ENCODE results near the gene ART4. TPM values are rescaled to one million over a fixed set of nuclear protein-coding genes. Genes with fewer than 3 reads are reported as not detected.

Gene ART4
- total RNA-seq, 1 donor from 2014 or later = not detected

DNA sequence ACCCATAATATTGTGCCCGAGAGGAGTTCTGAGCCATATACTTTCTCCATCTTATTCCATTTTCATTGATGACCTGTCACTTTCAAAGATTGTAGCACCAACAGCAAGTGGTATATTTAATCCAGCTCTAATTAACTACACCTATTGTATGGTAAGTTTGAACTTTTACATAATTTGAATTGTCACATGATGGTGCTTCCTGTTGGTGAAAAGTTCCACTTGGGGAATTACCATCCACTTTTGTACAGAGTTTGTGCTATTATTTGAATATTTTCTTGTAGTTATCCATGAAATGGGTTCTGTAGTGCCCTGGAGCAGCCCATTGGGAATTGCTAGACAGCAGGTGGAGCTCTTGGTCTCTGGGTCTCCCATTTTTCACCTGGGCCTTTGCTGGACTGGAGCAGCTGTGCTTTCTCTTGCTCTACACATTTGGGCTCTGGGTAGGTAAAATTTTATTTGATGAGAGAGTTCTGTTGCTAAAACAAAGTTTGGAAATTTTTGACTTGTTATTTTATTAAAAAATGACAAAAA lies 32.3 kb downstream of the ART4 start:
- Mint-ChIP-seq H3K36me3 (no peaks in the 10 kb centered on the region), H3K27me3 (ENCODE audit: insufficient read depth, low read depth) (no peaks in the 10 kb centered on the region), H3K9me3 (no peaks in the 10 kb centered on the region), H3K4me1 (no peaks in the 10 kb centered on the region), H3K27ac (no peak overlapping the region), H3K4me3 (no peak overlapping the region)
- H3F3A ChIP-seq (ENCODE audit: low read depth) = no peaks in the 10 kb centered on the region
- no peak overlapping the region for H3K9ac ChIP-seq
- no peak overlapping the region for H3K4me2 ChIP-seq
- H4K20me1 ChIP-seq (ENCODE audit: low read depth) = no peaks in the 10 kb centered on the region
- no peaks in the 10 kb centered on the region for H3K36me3 ChIP-seq
- TF ChIP-seq EZH2 (IDR thresholded peaks at IDR 0.05) = no peak
- TF ChIP-seq, protein P1, sequence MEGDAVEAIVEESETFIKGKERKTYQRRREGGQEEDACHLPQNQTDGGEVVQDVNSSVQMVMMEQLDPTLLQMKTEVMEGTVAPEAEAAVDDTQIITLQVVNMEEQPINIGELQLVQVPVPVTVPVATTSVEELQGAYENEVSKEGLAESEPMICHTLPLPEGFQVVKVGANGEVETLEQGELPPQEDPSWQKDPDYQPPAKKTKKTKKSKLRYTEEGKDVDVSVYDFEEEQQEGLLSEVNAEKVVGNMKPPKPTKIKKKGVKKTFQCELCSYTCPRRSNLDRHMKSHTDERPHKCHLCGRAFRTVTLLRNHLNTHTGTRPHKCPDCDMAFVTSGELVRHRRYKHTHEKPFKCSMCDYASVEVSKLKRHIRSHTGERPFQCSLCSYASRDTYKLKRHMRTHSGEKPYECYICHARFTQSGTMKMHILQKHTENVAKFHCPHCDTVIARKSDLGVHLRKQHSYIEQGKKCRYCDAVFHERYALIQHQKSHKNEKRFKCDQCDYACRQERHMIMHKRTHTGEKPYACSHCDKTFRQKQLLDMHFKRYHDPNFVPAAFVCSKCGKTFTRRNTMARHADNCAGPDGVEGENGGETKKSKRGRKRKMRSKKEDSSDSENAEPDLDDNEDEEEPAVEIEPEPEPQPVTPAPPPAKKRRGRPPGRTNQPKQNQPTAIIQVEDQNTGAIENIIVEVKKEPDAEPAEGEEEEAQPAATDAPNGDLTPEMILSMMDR (IDR thresholded peaks at IDR 0.05) = peak; percentile 54
- no peak overlapping the region for H3K4me3 ChIP-seq
- no peak overlapping the region for H3K27ac ChIP-seq
- H3K9me3 ChIP-seq (ENCODE audit: low read depth) = no peaks in the 10 kb centered on the region
- H2AFZ ChIP-seq (replicated peaks) = no peak overlapping the region
- H3K79me2 ChIP-seq (ENCODE audit: low read depth) = no peaks in the 10 kb centered on the region
- H3K27me3 ChIP-seq = no peaks in the 10 kb centered on the region
- DNase-seq (ENCODE audit: low spot score) = peak; percentile 32
- H3K4me1 ChIP-seq = no peaks in the 10 kb centered on the region

GRCh38 chr12:14810167-14810952 lies 33.0 kb downstream of the ART4 start:
- Histone ChIP-seq H3K9ac (no peak overlapping the region), H2AFZ (replicated peaks) (no peak overlapping the region), H3K9me3 (ENCODE audit: low read depth) (no peaks in the 10 kb centered on the region), H4K20me1 (ENCODE audit: low read depth) (no peaks in the 10 kb centered on the region), H3K79me2 (ENCODE audit: low read depth) (no peaks in the 10 kb centered on the region), H3K36me3 (no peaks in the 10 kb centered on the region), H3K27me3 (no peaks in the 10 kb centered on the region), H3K27ac (no peak overlapping the region), H3F3A (ENCODE audit: low read depth) (no peaks in the 10 kb centered on the region), H3K4me3 (no peak overlapping the region), H3K4me2 (no peak overlapping the region), H3K4me1 (no peaks in the 10 kb centered on the region)
- Mint-ChIP-seq H3K36me3 (no peaks in the 10 kb centered on the region), H3K27me3 (ENCODE audit: insufficient read depth, low read depth) (no peaks in the 10 kb centered on the region), H3K9me3 (no peaks in the 10 kb centered on the region), H3K4me1 (peaks cover 2% of the 10 kb centered on the region), H3K4me3 (no peak overlapping the region), H3K27ac (no peak overlapping the region)
- DNase-seq (ENCODE audit: low spot score) = no peak
- TF ChIP-seq EZH2phosphoT487 (IDR thresholded peaks at IDR 0.05) (no peak), EZH2 (IDR thresholded peaks at IDR 0.05) (no peak)
- TF ChIP-seq, protein P1 (IDR thresholded peaks at IDR 0.05) = no peak

DNA sequence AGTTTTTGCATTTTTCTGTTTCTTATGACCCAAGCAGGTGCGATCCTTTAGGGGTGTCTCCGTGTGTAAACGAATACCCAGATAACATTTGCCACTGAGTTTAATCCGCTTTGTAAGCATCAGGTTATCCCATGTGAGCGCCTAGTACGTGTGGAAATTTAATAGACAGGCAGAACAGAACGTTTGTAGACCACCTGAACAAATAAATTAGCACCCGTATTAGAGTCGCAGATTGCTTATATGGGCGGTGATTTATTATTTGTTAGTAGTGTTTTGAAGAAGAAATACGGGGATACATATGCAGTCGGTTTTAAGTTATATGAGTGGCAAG lies 39.5 kb downstream of the ART4 start:
- Histone ChIP-seq H3K4me1 (peaks cover 14% of the 10 kb centered on the region), H3F3A (ENCODE audit: low read depth) (peaks cover 4% of the 10 kb centered on the region), H3K9me3 (ENCODE audit: low read depth) (no peaks in the 10 kb centered on the region), H3K4me3 (peak overlapping the region; percentile 73), H3K36me3 (no peaks in the 10 kb centered on the region), H3K27me3 (no peaks in the 10 kb centered on the region), H4K20me1 (ENCODE audit: low read depth) (peaks cover 6% of the 10 kb centered on the region), H2AFZ (replicated peaks) (peak overlapping the region; percentile 69), H3K27ac (no peak overlapping the region), H3K79me2 (ENCODE audit: low read depth) (peaks cover 61% of the 10 kb centered on the region), H3K9ac (peak overlapping the region; percentile 79), H3K4me2 (peak overlapping the region; percentile 80)
- H3K27me3 Mint-ChIP-seq (ENCODE audit: insufficient read depth, low read depth) = no peaks in the 10 kb centered on the region
- no peak overlapping the region for H3K27ac Mint-ChIP-seq
- H3K4me3 Mint-ChIP-seq = no peak overlapping the region
- no peaks in the 10 kb centered on the region for H3K9me3 Mint-ChIP-seq
- no peaks in the 10 kb centered on the region for H3K36me3 Mint-ChIP-seq
- H3K4me1 Mint-ChIP-seq = peaks cover 12% of the 10 kb centered on the region
- TF ChIP-seq EZH2 (IDR thresholded peaks at IDR 0.05) = no peak
- TF ChIP-seq, protein P1 (IDR thresholded peaks at IDR 0.05) = no peak
- no peak for TF ChIP-seq EZH2phosphoT487 (IDR thresholded peaks at IDR 0.05)
- DNase-seq (ENCODE audit: low spot score) = no peak

All from neural progenitor cell (in vitro differentiated cells).